ENCODE data around the gene PRTFDC1.

PRTFDC1 gene

DNA sequence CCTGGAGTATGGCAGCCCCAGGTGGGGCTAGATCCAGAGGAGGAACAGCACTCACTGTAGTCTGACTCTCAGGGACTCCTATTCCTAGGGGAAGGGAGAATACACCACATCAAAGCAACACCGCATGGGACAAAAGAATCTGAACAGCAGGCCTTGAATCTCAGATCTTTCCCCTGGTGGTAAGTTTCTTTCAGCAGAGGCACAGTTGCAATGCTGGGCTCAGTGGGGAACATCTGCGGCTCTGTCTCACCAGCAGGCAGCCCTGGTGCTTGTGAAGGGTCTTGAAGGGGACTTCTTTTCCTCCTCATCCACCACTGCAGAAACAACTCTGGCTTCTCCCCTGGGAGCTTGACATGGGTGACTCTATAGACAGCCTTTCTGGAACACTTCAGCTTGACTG, 117.5 kb downstream of the PRTFDC1 start:
- no peak for DNase-seq

GRCh38 chr10:24826009-24826408, 126.4 kb downstream of the PRTFDC1 start:
- DNase-seq, result no peak

GRCh38 chr10:24825551-24825950, 126.9 kb downstream of the PRTFDC1 start:
- no peak for DNase-seq

GRCh38 chr10:24824536-24824935, 127.9 kb downstream of the PRTFDC1 start:
- no peak for DNase-seq

- DNase-seq, result no peak
Measured at GRCh38 chr10:24824124-24824523, 128.3 kb downstream of the PRTFDC1 start.

- no peak for DNase-seq
Measured at GRCh38 chr10:24822590-24822989, 129.8 kb downstream of the PRTFDC1 start.

- no peak for DNase-seq
Measured at GRCh38 chr10:24821986-24822385, 130.4 kb downstream of the PRTFDC1 start.

DNA sequence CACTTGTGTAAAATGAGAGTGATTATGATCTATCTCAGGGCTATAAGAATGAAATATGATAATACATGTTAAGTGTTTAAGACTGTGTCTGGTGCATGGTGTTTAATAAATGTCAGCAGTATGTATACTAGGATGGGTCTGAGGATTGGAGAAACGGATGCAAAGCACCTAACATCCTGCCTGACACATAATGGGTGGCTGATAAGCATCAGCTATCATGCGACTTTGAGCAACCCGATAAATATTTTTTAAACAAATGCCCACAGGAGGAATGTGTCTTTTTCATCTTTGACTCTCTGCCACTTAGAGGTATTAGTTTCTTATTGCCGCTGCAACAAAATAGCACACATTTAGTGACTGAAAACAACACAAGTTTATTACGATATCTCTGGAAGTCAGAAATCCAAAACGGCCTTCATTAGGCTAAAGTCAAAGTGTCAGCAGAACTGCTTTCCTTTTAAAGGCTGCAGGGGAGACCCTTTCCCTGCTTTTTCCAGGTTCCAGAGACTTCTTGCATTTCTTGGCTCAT, 135.5 kb downstream of the PRTFDC1 start:
- no peak for DNase-seq

DNA sequence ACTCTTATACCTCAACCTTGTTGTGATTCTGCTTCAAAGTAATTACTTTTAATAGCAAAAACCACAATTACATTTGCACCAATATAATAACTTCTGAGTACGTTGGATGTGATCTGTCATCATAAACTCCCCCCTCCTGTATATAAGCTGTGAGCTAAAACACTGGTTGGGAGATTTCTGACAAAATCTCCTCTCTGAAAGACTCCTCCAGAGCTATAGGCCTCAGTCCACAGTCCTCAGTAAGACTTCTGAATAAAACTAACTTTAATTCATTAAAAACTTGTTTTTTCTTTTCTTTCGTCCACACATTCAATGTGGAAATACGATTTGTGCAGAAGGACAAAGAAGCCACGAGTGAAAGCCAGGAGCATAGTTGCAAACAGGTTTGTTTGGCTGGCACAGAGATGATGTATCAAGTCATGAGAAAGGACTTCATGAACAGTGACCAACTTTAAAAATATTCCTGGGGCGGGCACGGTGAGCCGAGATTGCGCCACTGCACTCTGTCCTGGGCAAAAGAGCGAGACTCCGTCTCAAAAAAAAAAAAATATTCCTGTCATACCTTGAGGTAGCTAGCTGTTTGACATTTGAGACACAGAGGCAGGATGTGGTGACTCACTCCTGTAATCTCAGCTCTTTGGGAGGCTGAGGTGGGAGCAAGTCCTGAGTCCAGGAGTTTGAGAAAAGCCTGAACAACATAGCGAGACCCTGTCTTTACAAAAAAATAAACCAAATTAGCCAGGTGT, 137.7 kb downstream of the PRTFDC1 start:
- no peak for DNase-seq

- no peak for DNase-seq
Measured at GRCh38 chr10:24813856-24814255, 138.6 kb downstream of the PRTFDC1 start.

- no peak for DNase-seq
Measured at GRCh38 chr10:24806262-24806661, 146.1 kb downstream of the PRTFDC1 start.

GRCh38 chr10:24804956-24805355, 147.4 kb downstream of the PRTFDC1 start:
- DNase-seq, result no peak

DNA sequence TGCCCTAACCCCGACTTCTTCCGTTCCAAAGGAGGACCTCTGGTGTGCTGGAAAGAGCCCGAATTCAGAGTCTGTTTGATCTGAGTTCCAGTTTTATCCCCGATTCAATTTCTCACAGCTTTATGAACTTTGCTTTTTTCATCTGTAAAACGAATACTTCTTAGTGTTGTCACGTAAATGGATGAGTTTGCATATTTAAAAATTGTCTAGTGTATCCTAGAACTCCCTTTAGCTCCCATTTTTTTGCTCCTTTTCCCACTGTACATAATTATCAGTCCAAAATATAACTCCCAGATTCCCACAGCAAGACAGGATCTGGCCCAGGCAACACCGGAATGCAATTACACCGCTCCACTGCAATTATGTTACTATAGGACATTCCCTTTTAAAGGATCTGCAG, 148.0 kb downstream of the PRTFDC1 start:
- no peak for DNase-seq

DNA sequence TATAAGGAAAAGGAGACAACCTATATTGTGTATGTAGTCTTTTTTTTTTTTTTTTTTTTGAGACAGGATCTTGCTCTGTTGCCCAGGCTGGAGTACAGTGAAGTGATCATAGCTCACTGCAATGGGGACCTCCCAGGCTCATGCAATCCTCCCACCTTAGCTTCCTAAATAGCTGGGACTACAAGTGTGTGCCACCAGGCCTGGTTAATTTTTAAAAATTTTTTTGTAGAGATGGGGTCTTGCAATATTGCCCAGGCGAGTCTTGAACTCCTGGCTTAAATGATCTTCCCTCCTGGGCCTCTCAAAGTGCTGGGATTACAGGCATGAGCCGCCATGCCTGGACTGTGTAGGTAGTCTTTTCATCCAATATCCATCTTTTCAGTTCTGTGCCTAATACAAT, 150.0 kb downstream of the PRTFDC1 start:
- no peak for DNase-seq

DNA sequence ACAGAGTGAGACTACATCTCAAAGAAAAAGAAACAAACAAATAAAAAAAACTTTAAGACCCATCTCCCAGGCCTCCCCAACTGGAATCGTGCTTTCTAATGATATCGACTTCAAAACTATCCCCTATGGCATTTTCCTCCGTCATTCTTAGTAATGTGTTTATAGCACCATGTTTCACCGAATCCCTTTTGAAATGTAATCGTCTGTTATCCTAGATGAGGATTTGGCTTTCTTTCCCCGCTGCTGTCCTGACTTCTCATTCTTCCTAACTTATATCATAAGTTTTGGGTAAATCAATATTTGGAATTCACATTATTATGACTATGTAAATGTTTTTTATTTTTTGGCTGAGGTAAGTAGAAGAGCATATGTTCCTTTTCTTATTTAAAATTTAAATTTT, 151.5 kb downstream of the PRTFDC1 start:
- no peak for DNase-seq

All from NCI-H510A treated with DMSO at 0.1 percent for 48 hours (cell line).